ENCODE measurements around the gene C10orf90. TPM values are rescaled to one million over a fixed set of nuclear protein-coding genes. Genes with fewer than 3 reads are reported as not detected.

The C10orf90 gene
- total RNA-seq, 1 donor from 2014 or later, result not detected

GRCh38 chr10:126674741-126675515, 4.4 kb upstream of the C10orf90 start:
- ChIA-PET CTCF (no interaction called here), POLR2A (no interaction called here)
- no peaks in the 10 kb centered on the region for H3K4me1 Mint-ChIP-seq
- DNase-seq, result no peak
- intact Hi-C loops (cut with micrococcal nuclease), result no loop called here
- no peaks in the 10 kb centered on the region for H3K27me3 Mint-ChIP-seq
- H3K9me3 Mint-ChIP-seq, result no peaks in the 10 kb centered on the region
- no peaks in the 10 kb centered on the region for H3K36me3 Mint-ChIP-seq (ENCODE audit: low read depth)
- H3K4me3 Mint-ChIP-seq, result no peak overlapping the region
- ATAC-seq (ENCODE audit: low read depth), result no peak
- H3K27ac Mint-ChIP-seq, result no peak overlapping the region
- TF ChIP-seq, protein P1, sequence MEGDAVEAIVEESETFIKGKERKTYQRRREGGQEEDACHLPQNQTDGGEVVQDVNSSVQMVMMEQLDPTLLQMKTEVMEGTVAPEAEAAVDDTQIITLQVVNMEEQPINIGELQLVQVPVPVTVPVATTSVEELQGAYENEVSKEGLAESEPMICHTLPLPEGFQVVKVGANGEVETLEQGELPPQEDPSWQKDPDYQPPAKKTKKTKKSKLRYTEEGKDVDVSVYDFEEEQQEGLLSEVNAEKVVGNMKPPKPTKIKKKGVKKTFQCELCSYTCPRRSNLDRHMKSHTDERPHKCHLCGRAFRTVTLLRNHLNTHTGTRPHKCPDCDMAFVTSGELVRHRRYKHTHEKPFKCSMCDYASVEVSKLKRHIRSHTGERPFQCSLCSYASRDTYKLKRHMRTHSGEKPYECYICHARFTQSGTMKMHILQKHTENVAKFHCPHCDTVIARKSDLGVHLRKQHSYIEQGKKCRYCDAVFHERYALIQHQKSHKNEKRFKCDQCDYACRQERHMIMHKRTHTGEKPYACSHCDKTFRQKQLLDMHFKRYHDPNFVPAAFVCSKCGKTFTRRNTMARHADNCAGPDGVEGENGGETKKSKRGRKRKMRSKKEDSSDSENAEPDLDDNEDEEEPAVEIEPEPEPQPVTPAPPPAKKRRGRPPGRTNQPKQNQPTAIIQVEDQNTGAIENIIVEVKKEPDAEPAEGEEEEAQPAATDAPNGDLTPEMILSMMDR (IDR thresholded peaks at IDR 0.05), result no peak

DNA sequence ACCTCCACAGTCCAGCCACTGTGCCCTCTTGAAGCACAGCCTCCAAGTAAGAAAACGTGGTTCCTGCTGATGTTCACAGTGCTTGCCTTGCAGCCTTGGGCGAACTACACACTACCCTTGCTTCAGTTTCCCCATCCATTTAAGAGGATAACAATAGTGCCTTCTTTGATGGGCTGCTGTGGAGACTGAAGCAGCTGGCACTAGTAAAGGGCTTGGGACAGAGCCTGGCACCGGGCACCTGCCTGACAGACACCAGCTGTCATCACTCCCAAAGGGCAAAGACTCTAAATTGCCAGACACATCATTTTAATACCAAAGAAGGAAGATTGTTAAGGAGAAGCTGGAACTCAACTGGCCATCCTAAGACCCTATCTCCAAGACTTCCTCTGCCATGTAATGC, 3.1 kb upstream of the C10orf90 start:
- DNase-seq (no peak), ATAC-seq (ENCODE audit: low read depth) (no peak)
- Mint-ChIP-seq H3K9me3 (no peaks in the 10 kb centered on the region), H3K36me3 (ENCODE audit: low read depth) (no peaks in the 10 kb centered on the region), H3K27me3 (no peaks in the 10 kb centered on the region), H3K27ac (no peak overlapping the region), H3K4me1 (no peaks in the 10 kb centered on the region), H3K4me3 (no peak overlapping the region)
- ChIA-PET POLR2A (no interaction called here), CTCF (no interaction called here)
- intact Hi-C loops (cut with micrococcal nuclease), result no loop called here
- TF ChIP-seq, protein P1 (IDR thresholded peaks at IDR 0.05), result no peak

- intact Hi-C loops (cut with micrococcal nuclease), result no loop called here
- Mint-ChIP-seq H3K27me3 (no peaks in the 10 kb centered on the region), H3K4me3 (no peak overlapping the region), H3K27ac (no peak overlapping the region), H3K36me3 (ENCODE audit: low read depth) (no peaks in the 10 kb centered on the region), H3K9me3 (no peaks in the 10 kb centered on the region), H3K4me1 (no peaks in the 10 kb centered on the region)
- ATAC-seq (ENCODE audit: low read depth) (no peak), DNase-seq (no peak)
- ChIA-PET CTCF (no interaction called here), POLR2A (no interaction called here)
- TF ChIP-seq, protein P1 (IDR thresholded peaks at IDR 0.05), result no peak
Measured at GRCh38 chr10:126671402-126671975, 996 bp upstream of the C10orf90 start.

- Mint-ChIP-seq H3K36me3 (ENCODE audit: low read depth) (no peaks in the 10 kb centered on the region), H3K4me3 (no peak overlapping the region), H3K4me1 (no peaks in the 10 kb centered on the region), H3K9me3 (no peaks in the 10 kb centered on the region), H3K27ac (no peak overlapping the region), H3K27me3 (no peaks in the 10 kb centered on the region)
- intact Hi-C loops (cut with micrococcal nuclease), result no loop called here
- TF ChIP-seq, protein P1 (IDR thresholded peaks at IDR 0.05), result no peak
- DNase-seq (no peak), ATAC-seq (ENCODE audit: low read depth) (no peak)
- ChIA-PET CTCF (no interaction called here), POLR2A (no interaction called here)
Measured at GRCh38 chr10:126670895-126671261, 385 bp upstream of the C10orf90 start.

DNA sequence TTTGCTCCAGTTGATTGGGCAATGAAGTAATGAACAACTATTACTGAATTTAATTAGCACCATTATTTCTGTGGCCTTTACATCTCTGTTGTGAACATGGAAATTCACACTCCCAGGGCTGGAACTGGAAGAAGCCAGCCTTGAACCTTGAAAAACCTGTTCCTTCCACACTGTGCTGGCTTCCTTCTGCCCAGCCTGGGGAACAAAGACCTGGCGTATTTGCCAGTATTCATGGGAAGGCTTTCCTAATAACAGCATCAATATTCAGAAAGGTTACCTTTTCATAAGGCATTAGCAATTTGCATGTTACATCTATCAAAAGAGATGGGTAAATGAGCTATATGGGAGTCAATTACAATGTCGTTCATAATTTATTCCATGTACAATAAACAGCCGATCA, 1.3 kb downstream of the C10orf90 start:
- H3K27me3 Mint-ChIP-seq, result no peaks in the 10 kb centered on the region
- POLR2A ChIA-PET, result no interaction called here
- CTCF ChIA-PET, result no interaction called here
- ATAC-seq (ENCODE audit: low read depth), result no peak
- no peaks in the 10 kb centered on the region for H3K9me3 Mint-ChIP-seq
- DNase-seq, result no peak
- intact Hi-C loops (cut with micrococcal nuclease), result no loop called here
- TF ChIP-seq, protein P1 (IDR thresholded peaks at IDR 0.05), result no peak
- H3K27ac Mint-ChIP-seq, result no peak overlapping the region
- no peaks in the 10 kb centered on the region for H3K4me1 Mint-ChIP-seq
- no peak overlapping the region for H3K4me3 Mint-ChIP-seq
- H3K36me3 Mint-ChIP-seq (ENCODE audit: low read depth), result no peaks in the 10 kb centered on the region
